Loucy (cell line): ENCODE data around the gene MRFAP1.

Source experiments
- CTCF ChIP-seq: fragments of 200-600 bp; sonication (generic); conservative IDR thresholded peaks from 2 replicates; pipeline ENCODE4 v1.5.1; 2014; ENCODE audit warnings: mild to moderate bottlenecking, antibody characterized with exemption, low read length
- EZH2phosphoT487 ChIP-seq: fragments of 200-600 bp; IDR thresholded peaks from 2 replicates; pipeline ENCODE4 v1.6.1; 2018; ENCODE audit warnings: antibody characterized with exemption, mild to moderate bottlenecking, moderate library complexity, borderline replicate concordance

- TF ChIP-seq CTCF = no peak
- TF ChIP-seq EZH2phosphoT487 = no peak
Measured at GRCh38 chr4:6622744-6623143, 17.7 kb upstream of the MRFAP1 start.
